ENCODE measurements around the gene GRM8.

DNA sequence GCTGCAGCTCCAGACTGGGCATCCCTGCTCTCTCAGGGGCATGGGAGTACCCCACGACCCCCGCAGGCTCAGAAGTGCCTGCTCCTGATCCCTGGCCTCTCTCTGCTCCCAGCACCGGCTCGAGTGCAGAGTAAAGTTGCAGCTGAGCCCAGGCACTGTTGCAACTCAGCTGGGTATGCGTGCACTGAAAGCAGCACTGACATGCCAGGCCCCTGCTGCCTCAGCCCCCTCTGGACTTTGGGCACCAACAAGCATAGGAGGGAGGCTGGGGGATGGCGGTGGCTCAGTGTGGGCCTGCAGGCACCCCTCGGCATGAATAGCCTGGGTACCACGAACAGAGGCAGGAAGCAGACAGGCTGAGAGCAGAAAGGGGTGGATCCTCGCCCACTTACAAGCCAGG, 295.3 kb downstream of the GRM8 start:
- no peak for TF ChIP-seq EZH2 (IDR thresholded peaks at IDR 0.05; ENCODE audit: insufficient read depth, poor library complexity, severe bottlenecking)
- no peak for TF ChIP-seq EZH2phosphoT487 (IDR thresholded peaks at IDR 0.05; ENCODE audit: insufficient read depth, low read depth)

Data from GM23248 (cell line).